Progenitor cell of endocrine pancreas (in vitro differentiated cells): ENCODE measurements around the gene DENND1A. TPM values are rescaled to one million over a fixed set of nuclear protein-coding genes. Genes with fewer than 3 reads are reported as not detected.

Experiments
- DNase-seq: peaks from one replicate; pipeline ENCODE4 v3.0.0; 2021; ENCODE audit warnings: low spot score; ENCODE audit not compliant: unreplicated experiment
- H3K27ac Mint-ChIP-seq: 2 replicates; pipeline ENCODE4 v1.8.0; 2021; ENCODE audit warnings: mild to moderate bottlenecking, moderate library complexity, mixed read lengths
- H3K27me3 Mint-ChIP-seq: 2 replicates; pipeline ENCODE4 v1.8.0; 2021; ENCODE audit warnings: mixed read lengths
- H3K36me3 Mint-ChIP-seq: 2 replicates; pipeline ENCODE4 v1.8.0; 2022; ENCODE audit warnings: mixed read lengths; ENCODE audit not compliant: insufficient read depth
- H3K4me1 Mint-ChIP-seq: 2 replicates; pipeline ENCODE4 v1.8.0; 2021; ENCODE audit warnings: low read depth, mixed read lengths
- H3K4me3 Mint-ChIP-seq: 2 replicates; pipeline ENCODE4 v1.8.0; 2021; ENCODE audit warnings: low read depth, mild to moderate bottlenecking, moderate library complexity, mixed read lengths
- H3K9me3 Mint-ChIP-seq: 2 replicates; pipeline ENCODE4 v1.8.0; 2021; ENCODE audit warnings: low read depth, mixed read lengths
- CTCF ChIP-seq: fragments of 200-600 bp; sonication (generic); IDR thresholded peaks from one replicate; pipeline ENCODE4 v1.5.0; 2021; ENCODE audit warnings: antibody characterized with exemption, mild to moderate bottlenecking; ENCODE audit not compliant: unreplicated experiment
- total RNA-seq: library from RNA; stranded (reverse); gene quantifications from 2 replicates; pipeline ENCODE4 v1.2.1, GENCODE V29; 2021

DENND1A gene
- total RNA-seq, 1 donor from 2014 or later = 20.1 TPM

GRCh38 chr9:123391946-123392345 lies 538.0 kb downstream of the DENND1A start:
- Mint-ChIP-seq H3K36me3 (peaks cover 4% of the 10 kb centered on the region), H3K4me1 (no peaks in the 10 kb centered on the region), H3K4me3 (no peak overlapping the region), H3K9me3 (no peaks in the 10 kb centered on the region), H3K27me3 (peaks cover 18% of the 10 kb centered on the region), H3K27ac (no peak overlapping the region)
- no peak for DNase-seq
- TF ChIP-seq CTCF = no peak

GRCh38 chr9:123391233-123391632 lies 538.7 kb downstream of the DENND1A start:
- Mint-ChIP-seq H3K4me3 (no peak overlapping the region), H3K4me1 (no peaks in the 10 kb centered on the region), H3K9me3 (no peaks in the 10 kb centered on the region), H3K27ac (no peak overlapping the region), H3K36me3 (peaks cover 4% of the 10 kb centered on the region), H3K27me3 (peaks cover 18% of the 10 kb centered on the region)
- DNase-seq = no peak
- no peak for TF ChIP-seq CTCF

GRCh38 chr9:123390337-123391135 lies 539.4 kb downstream of the DENND1A start:
- Mint-ChIP-seq H3K27me3 (peaks cover 18% of the 10 kb centered on the region), H3K4me3 (no peak overlapping the region), H3K36me3 (peaks cover 4% of the 10 kb centered on the region), H3K4me1 (no peaks in the 10 kb centered on the region), H3K27ac (no peak overlapping the region), H3K9me3 (no peaks in the 10 kb centered on the region)
- no peak for TF ChIP-seq CTCF
- no peak for DNase-seq

- Mint-ChIP-seq H3K27ac (no peak overlapping the region), H3K4me3 (no peak overlapping the region), H3K4me1 (no peaks in the 10 kb centered on the region), H3K9me3 (no peaks in the 10 kb centered on the region), H3K27me3 (peaks cover 18% of the 10 kb centered on the region), H3K36me3 (peaks cover 4% of the 10 kb centered on the region)
- no peak for DNase-seq
- no peak for TF ChIP-seq CTCF
These were observed 540.2 kb downstream of the DENND1A start for GRCh38 chr9:123389698-123390097.

- H3K9me3 Mint-ChIP-seq = no peaks in the 10 kb centered on the region
- H3K27me3 Mint-ChIP-seq = peaks cover 18% of the 10 kb centered on the region
- no peak for DNase-seq
- no peak overlapping the region for H3K4me3 Mint-ChIP-seq
- TF ChIP-seq CTCF = no peak
- no peaks in the 10 kb centered on the region for H3K4me1 Mint-ChIP-seq
- peaks cover 4% of the 10 kb centered on the region for H3K36me3 Mint-ChIP-seq
- H3K27ac Mint-ChIP-seq = no peak overlapping the region
These were observed 540.9 kb downstream of the DENND1A start for GRCh38 chr9:123389070-123389469.
